GM23338 (cell line): Measurements from ENCODE around the gene PPIP5K1. TPM values are rescaled to one million over a fixed set of nuclear protein-coding genes. Genes with fewer than 3 reads are reported as not detected.

Source experiments
- ATAC-seq: fragments of 200-7000 bp; cut with Tn5 transposase; 3 replicates; pipeline ENCODE4 v1.9.1; 2020
- DNase-seq: peaks from one replicate; pipeline ENCODE4 v3.0.0-alpha.2; 2015; ENCODE audit warnings: low spot score
- H2AFZ ChIP-seq: fragments of 200-600 bp; sonication (generic); 2 replicates; pipeline ENCODE4 v1.8.0; 2016; ENCODE audit warnings: antibody characterized with exemption, mild to moderate bottlenecking, moderate library complexity
- H3F3A ChIP-seq: fragments of 200-600 bp; sonication (generic); replicated peaks from 2 replicates; pipeline ENCODE4 v1.8.0; 2017; ENCODE audit warnings: antibody characterized with exemption, mixed run types, low read depth
- H3K27ac ChIP-seq: fragments of 200-600 bp; sonication (generic); 2 replicates; pipeline ENCODE4 v1.6.1; 2016; ENCODE audit warnings: low read depth
- H3K27me3 ChIP-seq: fragments of 200-600 bp; sonication (generic); 2 replicates; pipeline ENCODE4 v1.8.0; 2016; ENCODE audit warnings: mild to moderate bottlenecking, mixed run types, moderate library complexity; ENCODE audit not compliant: insufficient read depth
- H3K36me3 ChIP-seq: fragments of 200-600 bp; sonication (generic); 2 replicates; pipeline ENCODE4 v1.8.0; 2016; ENCODE audit warnings: mild to moderate bottlenecking; ENCODE audit not compliant: insufficient read depth
- H3K4me1 ChIP-seq: fragments of 200-600 bp; sonication (generic); 2 replicates; pipeline ENCODE4 v1.8.0; 2016; ENCODE audit warnings: mild to moderate bottlenecking, moderate library complexity; ENCODE audit not compliant: insufficient read depth
- H3K4me2 ChIP-seq: fragments of 200-600 bp; sonication (generic); 2 replicates; pipeline ENCODE4 v1.7.1; 2017; ENCODE audit warnings: mixed run types
- H3K4me3 ChIP-seq: fragments of 200-600 bp; sonication (generic); 2 replicates; pipeline ENCODE4 v1.6.1; 2016; ENCODE audit warnings: mixed run types
- H3K79me2 ChIP-seq: fragments of 200-600 bp; sonication (generic); replicated peaks from 2 replicates; pipeline ENCODE4 v1.8.0; 2017; ENCODE audit warnings: mild to moderate bottlenecking; ENCODE audit not compliant: insufficient read depth
- H3K9me2 ChIP-seq: fragments of 200-600 bp; sonication (generic); 2 replicates; pipeline ENCODE4 v1.8.0; 2017; ENCODE audit not compliant: insufficient read depth
- H4K20me1 ChIP-seq: fragments of 200-600 bp; sonication (generic); replicated peaks from 2 replicates; pipeline ENCODE4 v1.8.0; 2017; ENCODE audit warnings: mild to moderate bottlenecking; ENCODE audit not compliant: insufficient read depth
- H3K27ac Mint-ChIP-seq: 2 replicates; pipeline ENCODE4 v1.8.0; 2020; ENCODE audit warnings: inconsistent platforms, mild to moderate bottlenecking, moderate library complexity, mixed read lengths
- H3K27me3 Mint-ChIP-seq: 3 replicates; pipeline ENCODE4 v1.8.0; 2022; ENCODE audit warnings: low read depth, mild to moderate bottlenecking, moderate library complexity, mixed read lengths, inconsistent platforms; ENCODE audit not compliant: insufficient read depth, poor library complexity
- H3K36me3 Mint-ChIP-seq: 3 replicates; pipeline ENCODE4 v1.8.0; 2021; ENCODE audit warnings: low read depth, mild to moderate bottlenecking, inconsistent platforms, moderate library complexity, mixed read lengths
- H3K4me1 Mint-ChIP-seq: 3 replicates; pipeline ENCODE4 v1.8.0; 2020; ENCODE audit warnings: mild to moderate bottlenecking, inconsistent platforms, mixed read lengths
- H3K4me3 Mint-ChIP-seq: 3 replicates; pipeline ENCODE4 v1.8.0; 2021; ENCODE audit warnings: moderate library complexity, mild to moderate bottlenecking, inconsistent platforms, mixed read lengths
- H3K9me3 Mint-ChIP-seq: 3 replicates; pipeline ENCODE4 v1.8.0; 2020; ENCODE audit warnings: moderate library complexity, mild to moderate bottlenecking, inconsistent platforms, mixed read lengths
- CREB1 ChIP-seq: fragments of 250-450 bp; sonication (Bioruptor Pico); IDR thresholded peaks from 2 replicates; pipeline ENCODE4 v1.5.0; 2020; ENCODE audit warnings: low read depth, mild to moderate bottlenecking, moderate library complexity
- EZH2 ChIP-seq: fragments of 200-600 bp; sonication (generic); IDR thresholded peaks from one replicate; pipeline ENCODE4 v1.8.0; 2017; ENCODE audit warnings: antibody characterized with exemption, mild to moderate bottlenecking, low read depth; ENCODE audit not compliant: unreplicated experiment
- EZH2phosphoT487 ChIP-seq: fragments of 200-600 bp; sonication (generic); IDR thresholded peaks from one replicate; pipeline ENCODE4 v1.8.1; 2018; ENCODE audit warnings: antibody characterized with exemption; ENCODE audit not compliant: unreplicated experiment
- JUNB ChIP-seq: IDR thresholded peaks from one replicate; pipeline ENCODE4 v1.6.1; 2016; ENCODE audit warnings: antibody characterized with exemption; ENCODE audit not compliant: unreplicated experiment
- POLR2AphosphoS5 ChIP-seq: IDR thresholded peaks from 2 replicates; pipeline ENCODE4 v1.6.1; 2016; ENCODE audit warnings: antibody characterized with exemption, low read depth
- STAT1 ChIP-seq: IDR thresholded peaks from one replicate; pipeline ENCODE4 v1.6.1; 2016; ENCODE audit warnings: antibody characterized with exemption; ENCODE audit not compliant: unreplicated experiment
- polyA plus RNA-seq: library from polyadenylated mRNA; unstranded; fragments of >200 nt; fragmentation: Nextera tagmentation; extraction: Ambion mirVana; gene quantifications from 2 replicates; pipeline ENCODE4 v1.2.1, GENCODE V29; 2016
- total RNA-seq: library from RNA; depleted of rRNA; stranded (reverse); fragments of >200 nt; shearing (Covaris generic); gene quantifications from 2 replicates; pipeline ENCODE4 v1.2.3, GENCODE V29; 2014
- TF ChIP-seq, protein P1 (sequence below): fragments of 250-450 bp; sonication (Bioruptor Pico); IDR thresholded peaks from 2 replicates; pipeline ENCODE4 v1.5.0; 2020; ENCODE audit warnings: mild to moderate bottlenecking, moderate library complexity
- TF ChIP-seq, protein P2 (sequence below): IDR thresholded peaks from 2 replicates; pipeline ENCODE4 v1.6.1; 2016; ENCODE audit warnings: antibody characterized with exemption

PPIP5K1 gene
- total and polyA plus RNA-seq, 2 experiments from 2014 or later, result 5.8 to 23.5 TPM

DNA sequence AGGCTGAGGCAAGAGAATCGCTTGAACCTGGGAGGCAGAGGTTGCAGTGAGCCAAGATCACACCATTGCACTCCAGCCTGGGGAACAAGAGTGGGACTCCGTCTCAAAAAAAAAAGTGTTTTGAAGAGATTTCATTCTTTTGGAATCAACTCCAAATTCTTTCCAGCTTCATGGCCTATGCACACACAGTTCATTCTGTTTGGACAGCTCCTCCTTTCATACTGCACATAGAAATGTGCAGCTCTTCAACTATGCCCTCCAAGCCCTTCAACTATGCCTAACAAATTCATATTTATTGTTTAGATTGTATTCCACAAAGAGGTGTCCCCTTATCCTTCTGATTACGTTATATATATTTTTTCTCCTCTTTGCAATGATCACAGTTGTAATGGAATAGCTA lies 101.2 kb downstream of the PPIP5K1 start:
- no peaks in the 10 kb centered on the region for H3K9me3 Mint-ChIP-seq
- Histone ChIP-seq H3K4me3 (no peak overlapping the region), H3K36me3 (peaks cover 45% of the 10 kb centered on the region; the same call in 1 of the 2 replicates), H3K4me1 (peaks cover 14% of the 10 kb centered on the region), H3K27ac (no peak overlapping the region), H3K9me2 (no peaks in the 10 kb centered on the region), H3K79me2 (peaks cover 53% of the 10 kb centered on the region), H3K4me2 (no peak overlapping the region), H3K27me3 (no peaks in the 10 kb centered on the region), H4K20me1 (peaks cover 21% of the 10 kb centered on the region), H3F3A (no peaks in the 10 kb centered on the region), H2AFZ (no peak overlapping the region)
- peaks cover 10% of the 10 kb centered on the region for H3K27me3 Mint-ChIP-seq
- H3K27ac Mint-ChIP-seq, result no peak overlapping the region
- TF ChIP-seq CREB1 (CRISPR knock-in tag), result no peak
- TF ChIP-seq EZH2phosphoT487, result no peak
- TF ChIP-seq JUNB, result no peak
- TF ChIP-seq POLR2AphosphoS5, result no peak
- TF ChIP-seq STAT1, result no peak
- TF ChIP-seq, protein P1, sequence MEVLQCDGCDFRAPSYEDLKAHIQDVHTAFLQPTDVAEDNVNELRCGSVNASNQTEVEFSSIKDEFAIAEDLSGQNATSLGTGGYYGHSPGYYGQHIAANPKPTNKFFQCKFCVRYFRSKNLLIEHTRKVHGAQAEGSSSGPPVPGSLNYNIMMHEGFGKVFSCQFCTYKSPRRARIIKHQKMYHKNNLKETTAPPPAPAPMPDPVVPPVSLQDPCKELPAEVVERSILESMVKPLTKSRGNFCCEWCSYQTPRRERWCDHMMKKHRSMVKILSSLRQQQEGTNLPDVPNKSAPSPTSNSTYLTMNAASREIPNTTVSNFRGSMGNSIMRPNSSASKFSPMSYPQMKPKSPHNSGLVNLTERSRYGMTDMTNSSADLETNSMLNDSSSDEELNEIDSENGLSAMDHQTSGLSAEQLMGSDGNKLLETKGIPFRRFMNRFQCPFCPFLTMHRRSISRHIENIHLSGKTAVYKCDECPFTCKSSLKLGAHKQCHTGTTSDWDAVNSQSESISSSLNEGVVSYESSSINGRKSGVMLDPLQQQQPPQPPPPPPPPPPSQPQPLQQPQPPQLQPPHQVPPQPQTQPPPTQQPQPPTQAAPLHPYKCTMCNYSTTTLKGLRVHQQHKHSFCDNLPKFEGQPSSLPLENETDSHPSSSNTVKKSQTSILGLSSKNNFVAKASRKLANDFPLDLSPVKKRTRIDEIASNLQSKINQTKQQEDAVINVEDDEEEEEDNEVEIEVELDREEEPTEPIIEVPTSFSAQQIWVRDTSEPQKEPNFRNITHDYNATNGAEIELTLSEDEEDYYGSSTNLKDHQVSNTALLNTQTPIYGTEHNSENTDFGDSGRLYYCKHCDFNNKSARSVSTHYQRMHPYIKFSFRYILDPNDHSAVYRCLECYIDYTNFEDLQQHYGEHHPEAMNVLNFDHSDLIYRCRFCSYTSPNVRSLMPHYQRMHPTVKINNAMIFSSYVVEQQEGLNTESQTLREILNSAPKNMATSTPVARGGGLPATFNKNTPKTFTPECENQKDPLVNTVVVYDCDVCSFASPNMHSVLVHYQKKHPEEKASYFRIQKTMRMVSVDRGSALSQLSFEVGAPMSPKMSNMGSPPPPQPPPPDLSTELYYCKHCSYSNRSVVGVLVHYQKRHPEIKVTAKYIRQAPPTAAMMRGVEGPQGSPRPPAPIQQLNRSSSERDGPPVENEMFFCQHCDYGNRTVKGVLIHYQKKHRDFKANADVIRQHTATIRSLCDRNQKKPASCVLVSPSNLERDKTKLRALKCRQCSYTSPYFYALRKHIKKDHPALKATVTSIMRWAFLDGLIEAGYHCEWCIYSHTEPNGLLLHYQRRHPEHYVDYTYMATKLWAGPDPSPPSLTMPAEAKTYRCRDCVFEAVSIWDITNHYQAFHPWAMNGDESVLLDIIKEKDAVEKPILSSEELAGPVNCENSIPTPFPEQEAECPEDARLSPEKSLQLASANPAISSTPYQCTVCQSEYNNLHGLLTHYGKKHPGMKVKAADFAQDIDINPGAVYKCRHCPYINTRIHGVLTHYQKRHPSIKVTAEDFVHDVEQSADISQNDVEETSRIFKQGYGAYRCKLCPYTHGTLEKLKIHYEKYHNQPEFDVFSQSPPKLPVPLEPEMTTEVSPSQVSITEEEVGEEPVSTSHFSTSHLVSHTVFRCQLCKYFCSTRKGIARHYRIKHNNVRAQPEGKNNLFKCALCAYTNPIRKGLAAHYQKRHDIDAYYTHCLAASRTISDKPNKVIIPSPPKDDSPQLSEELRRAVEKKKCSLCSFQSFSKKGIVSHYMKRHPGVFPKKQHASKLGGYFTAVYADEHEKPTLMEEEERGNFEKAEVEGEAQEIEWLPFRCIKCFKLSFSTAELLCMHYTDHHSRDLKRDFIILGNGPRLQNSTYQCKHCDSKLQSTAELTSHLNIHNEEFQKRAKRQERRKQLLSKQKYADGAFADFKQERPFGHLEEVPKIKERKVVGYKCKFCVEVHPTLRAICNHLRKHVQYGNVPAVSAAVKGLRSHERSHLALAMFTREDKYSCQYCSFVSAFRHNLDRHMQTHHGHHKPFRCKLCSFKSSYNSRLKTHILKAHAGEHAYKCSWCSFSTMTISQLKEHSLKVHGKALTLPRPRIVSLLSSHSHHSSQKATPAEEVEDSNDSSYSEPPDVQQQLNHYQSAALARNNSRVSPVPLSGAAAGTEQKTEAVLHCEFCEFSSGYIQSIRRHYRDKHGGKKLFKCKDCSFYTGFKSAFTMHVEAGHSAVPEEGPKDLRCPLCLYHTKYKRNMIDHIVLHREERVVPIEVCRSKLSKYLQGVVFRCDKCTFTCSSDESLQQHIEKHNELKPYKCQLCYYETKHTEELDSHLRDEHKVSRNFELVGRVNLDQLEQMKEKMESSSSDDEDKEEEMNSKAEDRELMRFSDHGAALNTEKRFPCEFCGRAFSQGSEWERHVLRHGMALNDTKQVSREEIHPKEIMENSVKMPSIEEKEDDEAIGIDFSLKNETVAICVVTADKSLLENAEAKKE (CRISPR knock-in tag), result no peak
- TF ChIP-seq, protein P2, sequence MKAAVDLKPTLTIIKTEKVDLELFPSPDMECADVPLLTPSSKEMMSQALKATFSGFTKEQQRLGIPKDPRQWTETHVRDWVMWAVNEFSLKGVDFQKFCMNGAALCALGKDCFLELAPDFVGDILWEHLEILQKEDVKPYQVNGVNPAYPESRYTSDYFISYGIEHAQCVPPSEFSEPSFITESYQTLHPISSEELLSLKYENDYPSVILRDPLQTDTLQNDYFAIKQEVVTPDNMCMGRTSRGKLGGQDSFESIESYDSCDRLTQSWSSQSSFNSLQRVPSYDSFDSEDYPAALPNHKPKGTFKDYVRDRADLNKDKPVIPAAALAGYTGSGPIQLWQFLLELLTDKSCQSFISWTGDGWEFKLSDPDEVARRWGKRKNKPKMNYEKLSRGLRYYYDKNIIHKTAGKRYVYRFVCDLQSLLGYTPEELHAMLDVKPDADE, result no peak
- no peak for TF ChIP-seq EZH2
- H3K4me1 Mint-ChIP-seq, result peaks cover 28% of the 10 kb centered on the region
- peaks cover 75% of the 10 kb centered on the region for H3K36me3 Mint-ChIP-seq
- DNase-seq (no peak), ATAC-seq (no peak)
- no peak overlapping the region for H3K4me3 Mint-ChIP-seq
